Glutamatergic neuron (in vitro differentiated cells): ENCODE measurements around the gene GLDN. TPM values are rescaled to one million over a fixed set of nuclear protein-coding genes. Genes with fewer than 3 reads are reported as not detected.

Source experiments
- DNase-seq: peaks from one replicate; pipeline ENCODE4 v3.0.0; 2022
- H3K27ac Mint-ChIP-seq: one replicate; pipeline ENCODE4 v1.8.0; 2020; ENCODE audit warnings: mild to moderate bottlenecking, mixed read lengths, inconsistent platforms; ENCODE audit not compliant: unreplicated experiment
- H3K27me3 Mint-ChIP-seq: one replicate; pipeline ENCODE4 v1.8.0; 2020; ENCODE audit warnings: mild to moderate bottlenecking, moderate library complexity, mixed read lengths, inconsistent platforms; ENCODE audit not compliant: unreplicated experiment
- H3K36me3 Mint-ChIP-seq: one replicate; pipeline ENCODE4 v1.8.0; 2020; ENCODE audit warnings: mild to moderate bottlenecking, mixed read lengths, inconsistent platforms; ENCODE audit not compliant: unreplicated experiment
- H3K4me1 Mint-ChIP-seq: one replicate; pipeline ENCODE4 v1.8.0; 2020; ENCODE audit warnings: mild to moderate bottlenecking, low read depth, mixed read lengths, inconsistent platforms; ENCODE audit not compliant: unreplicated experiment
- H3K4me3 Mint-ChIP-seq: one replicate; pipeline ENCODE4 v1.8.0; 2020; ENCODE audit warnings: mild to moderate bottlenecking, mixed read lengths, inconsistent platforms; ENCODE audit not compliant: unreplicated experiment
- H3K9me3 Mint-ChIP-seq: one replicate; pipeline ENCODE4 v1.8.0; 2020; ENCODE audit warnings: mild to moderate bottlenecking, moderate library complexity, mixed read lengths, inconsistent platforms; ENCODE audit not compliant: unreplicated experiment
- CTCF ChIP-seq: fragments of 200-600 bp; sonication (generic); IDR thresholded peaks from one replicate; pipeline ENCODE4 v1.5.0; 2021; ENCODE audit not compliant: partially characterized antibody, unreplicated experiment
- total RNA-seq: library from RNA; stranded (reverse); fragmentation: NEBNext Ultra II Directional; extraction: Animal tissue kit (Norgen Biotek cat#: 25700); gene quantifications from one replicate; pipeline ENCODE4 v1.2.1, GENCODE V29; 2021; ENCODE audit not compliant: unreplicated experiment

GLDN gene
- total RNA-seq, 1 donor from 2014 or later = 0.56 TPM

- no peak for TF ChIP-seq CTCF
- DNase-seq = no peak
- H3K9me3 Mint-ChIP-seq = peaks cover 2% of the 10 kb centered on the region
- no peaks in the 10 kb centered on the region for H3K27me3 Mint-ChIP-seq
- no peaks in the 10 kb centered on the region for H3K36me3 Mint-ChIP-seq
- peaks cover 2% of the 10 kb centered on the region for H3K4me1 Mint-ChIP-seq
- H3K27ac Mint-ChIP-seq = no peak overlapping the region
- no peak overlapping the region for H3K4me3 Mint-ChIP-seq
These were observed 26.9 kb downstream of the GLDN start for GRCh38 chr15:51368307-51368706.

GRCh38 chr15:51368751-51369450 is 27.4 kb downstream of the GLDN start:
- no peaks in the 10 kb centered on the region for H3K27me3 Mint-ChIP-seq
- H3K9me3 Mint-ChIP-seq = peaks cover 2% of the 10 kb centered on the region
- H3K27ac Mint-ChIP-seq = no peak overlapping the region
- TF ChIP-seq CTCF = no peak
- H3K4me1 Mint-ChIP-seq = peaks cover 2% of the 10 kb centered on the region
- no peak for DNase-seq
- no peaks in the 10 kb centered on the region for H3K36me3 Mint-ChIP-seq
- H3K4me3 Mint-ChIP-seq = no peak overlapping the region

GRCh38 chr15:51369451-51369761 is 28.0 kb downstream of the GLDN start:
- no peaks in the 10 kb centered on the region for H3K27me3 Mint-ChIP-seq
- H3K9me3 Mint-ChIP-seq = peaks cover 2% of the 10 kb centered on the region
- no peaks in the 10 kb centered on the region for H3K36me3 Mint-ChIP-seq
- H3K4me1 Mint-ChIP-seq = peaks cover 2% of the 10 kb centered on the region
- no peak for TF ChIP-seq CTCF
- no peak for DNase-seq
- no peak overlapping the region for H3K4me3 Mint-ChIP-seq
- no peak overlapping the region for H3K27ac Mint-ChIP-seq

GRCh38 chr15:51371266-51371665 is 29.8 kb downstream of the GLDN start:
- no peaks in the 10 kb centered on the region for H3K9me3 Mint-ChIP-seq
- no peaks in the 10 kb centered on the region for H3K27me3 Mint-ChIP-seq
- peaks cover 2% of the 10 kb centered on the region for H3K4me1 Mint-ChIP-seq
- no peak for DNase-seq
- H3K36me3 Mint-ChIP-seq = no peaks in the 10 kb centered on the region
- TF ChIP-seq CTCF = no peak
- H3K4me3 Mint-ChIP-seq = no peak overlapping the region
- no peak overlapping the region for H3K27ac Mint-ChIP-seq

- no peaks in the 10 kb centered on the region for H3K27me3 Mint-ChIP-seq
- no peak for DNase-seq
- H3K4me3 Mint-ChIP-seq = no peak overlapping the region
- H3K36me3 Mint-ChIP-seq = no peaks in the 10 kb centered on the region
- H3K4me1 Mint-ChIP-seq = peaks cover 2% of the 10 kb centered on the region
- no peak for TF ChIP-seq CTCF
- no peak overlapping the region for H3K27ac Mint-ChIP-seq
- H3K9me3 Mint-ChIP-seq = no peaks in the 10 kb centered on the region
These were observed 32.7 kb downstream of the GLDN start for GRCh38 chr15:51374131-51374530.
